Measurements from ENCODE around the gene SCUBE2.

Gene SCUBE2

DNA sequence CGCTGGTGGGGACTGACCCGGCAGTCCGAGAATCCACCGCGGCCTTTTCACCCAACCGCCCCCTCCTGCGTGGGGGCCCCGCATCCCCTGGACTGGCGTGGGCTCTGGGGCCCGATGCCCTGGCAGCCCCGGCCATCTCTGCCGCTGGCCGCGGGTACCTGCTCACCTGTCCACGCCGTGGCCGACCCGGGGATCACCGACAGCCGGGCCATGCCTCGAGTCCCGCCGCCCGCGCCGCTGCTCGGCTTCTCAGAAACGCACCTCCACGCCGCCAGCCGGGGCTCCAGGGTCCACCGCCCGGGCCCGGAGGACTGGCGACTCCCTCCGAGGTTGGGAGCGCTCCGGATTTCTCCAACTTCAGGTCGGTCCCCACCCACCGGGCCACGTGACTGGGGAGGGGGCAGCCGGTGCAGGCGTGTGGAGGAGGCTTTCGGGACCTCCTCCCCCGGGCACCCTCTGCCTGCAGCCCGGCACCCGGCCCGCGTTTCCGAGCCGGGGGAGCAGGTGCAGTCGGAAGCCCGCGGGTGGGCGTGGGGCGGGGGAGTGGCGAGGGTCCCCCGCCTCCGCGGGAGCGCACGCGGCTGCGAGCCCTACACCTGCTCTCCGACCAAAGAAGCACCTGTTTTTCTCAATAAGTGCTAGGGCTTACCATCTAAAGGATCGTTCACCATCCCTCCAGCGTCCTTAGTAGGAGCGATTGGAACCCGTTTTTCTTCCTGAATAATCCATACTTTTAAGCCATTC lies 87.0 kb downstream of the SCUBE2 start:
- Histone ChIP-seq H3K4me3 (IDR thresholded peaks at IDR 0.05; ENCODE audit: insufficient read depth, low read depth, low read length) (no peak overlapping the region), H3K36me3 (ENCODE audit: insufficient read depth) (no peaks in the 10 kb centered on the region), H4K20me1 (ENCODE audit: insufficient read depth) (no peaks in the 10 kb centered on the region), H3K9ac (no peak overlapping the region), H3K27ac (no peak overlapping the region), H3K27me3 (ENCODE audit: insufficient read depth, low read depth) (no peaks in the 10 kb centered on the region), H3K4me1 (ENCODE audit: low read depth, poor library complexity, severe bottlenecking) (no peaks in the 10 kb centered on the region), H3K4me2 (no peak overlapping the region), H3K79me2 (ENCODE audit: insufficient read depth, low read depth) (no peaks in the 10 kb centered on the region), H2AFZ (ENCODE audit: low read depth) (no peak overlapping the region)
- no peak for TF ChIP-seq CTCF (conservative IDR thresholded peaks at IDR 0.05; ENCODE audit: low read depth, low read length)

DNA sequence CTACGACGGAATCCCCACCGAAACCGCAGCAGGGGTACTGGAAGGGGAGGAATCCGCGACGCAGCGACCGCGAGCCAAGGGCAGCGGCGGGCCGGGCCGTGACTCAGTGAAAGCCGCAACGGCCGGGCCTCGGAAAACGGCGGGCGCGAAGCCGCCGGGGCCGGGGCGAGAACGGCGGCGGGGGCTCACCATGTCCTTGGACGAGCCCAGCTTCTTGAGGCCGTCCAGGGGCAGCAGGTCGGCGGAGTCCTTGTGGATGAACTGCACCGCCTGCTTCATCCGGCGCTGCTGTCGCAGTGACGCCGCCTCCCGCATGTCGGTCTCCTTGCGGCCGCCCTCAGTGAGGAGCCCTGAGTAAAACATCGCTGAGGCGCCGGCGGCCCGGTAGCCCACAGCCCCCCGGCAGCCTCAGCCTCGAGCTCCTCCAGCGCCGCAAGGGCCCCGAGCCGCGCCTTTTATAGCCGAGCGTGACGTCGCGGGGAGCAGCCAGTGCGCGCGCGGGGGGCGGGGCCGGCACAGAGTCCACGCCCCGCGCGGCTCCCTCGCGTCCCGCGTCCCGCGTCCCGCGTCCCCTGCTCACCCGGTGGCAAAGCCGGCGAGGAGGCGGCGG lies 87.7 kb downstream of the SCUBE2 start, which contains the start of gene NRIP3:
Gene NRIP3, minus strand, starts transcription at position 429 of the 610 bp plus-strand sequence. Its CDS starts 66 bp downstream, at position 363.
- Histone ChIP-seq H3K9ac (no peak within 1 kb of the TSS), H2AFZ (ENCODE audit: low read depth) (no peak within 1 kb of the TSS), H3K4me2 (no peak within 1 kb of the TSS), H3K4me1 (ENCODE audit: low read depth, poor library complexity, severe bottlenecking) (no peaks in the 10 kb centered on the region), H3K27ac (no peak within 1 kb of the TSS), H3K4me3 (IDR thresholded peaks at IDR 0.05; ENCODE audit: insufficient read depth, low read depth, low read length) (no peak within 1 kb of the TSS), H4K20me1 (ENCODE audit: insufficient read depth) (no peaks in the 10 kb centered on the region), H3K79me2 (ENCODE audit: insufficient read depth, low read depth) (no peaks in the 10 kb centered on the region), H3K27me3 (ENCODE audit: insufficient read depth, low read depth) (no peaks in the 10 kb centered on the region), H3K36me3 (ENCODE audit: insufficient read depth) (no peaks in the 10 kb centered on the region)
- TF ChIP-seq CTCF (conservative IDR thresholded peaks at IDR 0.05; ENCODE audit: low read depth, low read length): no peak

DNA sequence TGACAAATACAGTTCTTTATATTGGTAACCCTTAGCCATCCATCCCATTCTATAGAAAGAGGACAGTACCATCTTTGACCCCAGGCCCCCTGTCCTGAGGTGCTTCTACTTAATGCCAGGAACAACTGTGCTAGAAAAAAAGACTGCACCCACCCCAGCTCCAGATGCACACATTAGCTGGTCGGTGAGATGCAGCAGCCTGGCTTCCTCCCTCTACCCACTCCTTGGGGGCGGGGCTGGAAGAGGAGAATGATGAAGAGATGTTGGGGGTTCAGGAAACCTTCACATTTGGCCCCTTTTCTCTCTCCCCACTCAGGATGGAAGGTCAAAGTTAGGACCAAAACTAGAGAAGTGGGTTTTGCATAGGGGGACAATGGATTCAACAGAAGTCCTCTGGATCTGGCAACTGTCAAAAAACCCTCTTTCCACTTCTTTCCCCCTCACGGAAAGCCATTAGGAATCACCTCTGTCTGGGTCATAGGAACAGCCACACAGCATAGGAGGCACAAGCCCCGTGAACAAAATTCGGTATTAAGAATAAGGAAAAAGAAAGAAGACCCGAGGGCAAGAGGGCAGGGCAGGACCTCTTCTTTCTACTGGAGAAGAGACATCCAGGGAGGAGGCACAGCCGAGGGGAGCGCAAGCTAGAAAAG lies 88.4 kb downstream of the SCUBE2 start:
- H4K20me1 ChIP-seq (ENCODE audit: insufficient read depth): no peaks in the 10 kb centered on the region
- H2AFZ ChIP-seq (ENCODE audit: low read depth): no peak overlapping the region
- H3K27ac ChIP-seq: no peak overlapping the region
- H3K4me3 ChIP-seq (IDR thresholded peaks at IDR 0.05; ENCODE audit: insufficient read depth, low read depth, low read length): no peak overlapping the region
- no peaks in the 10 kb centered on the region for H3K27me3 ChIP-seq (ENCODE audit: insufficient read depth, low read depth)
- no peak overlapping the region for H3K4me2 ChIP-seq
- H3K4me1 ChIP-seq (ENCODE audit: low read depth, poor library complexity, severe bottlenecking): no peaks in the 10 kb centered on the region
- no peak for TF ChIP-seq CTCF (conservative IDR thresholded peaks at IDR 0.05; ENCODE audit: low read depth, low read length)
- no peak overlapping the region for H3K9ac ChIP-seq
- H3K36me3 ChIP-seq (ENCODE audit: insufficient read depth): no peaks in the 10 kb centered on the region
- H3K79me2 ChIP-seq (ENCODE audit: insufficient read depth, low read depth): no peaks in the 10 kb centered on the region

GRCh38 chr11:9001736-9002135 lies 89.7 kb downstream of the SCUBE2 start:
- Histone ChIP-seq H3K27ac (no peak overlapping the region), H4K20me1 (ENCODE audit: insufficient read depth) (no peaks in the 10 kb centered on the region), H2AFZ (ENCODE audit: low read depth) (no peak overlapping the region), H3K4me3 (IDR thresholded peaks at IDR 0.05; ENCODE audit: insufficient read depth, low read depth, low read length) (no peak overlapping the region), H3K9ac (no peak overlapping the region), H3K79me2 (ENCODE audit: insufficient read depth, low read depth) (no peaks in the 10 kb centered on the region), H3K4me2 (no peak overlapping the region), H3K27me3 (ENCODE audit: insufficient read depth, low read depth) (no peaks in the 10 kb centered on the region), H3K4me1 (ENCODE audit: low read depth, poor library complexity, severe bottlenecking) (no peaks in the 10 kb centered on the region), H3K36me3 (ENCODE audit: insufficient read depth) (no peaks in the 10 kb centered on the region)
- no peak for TF ChIP-seq CTCF (conservative IDR thresholded peaks at IDR 0.05; ENCODE audit: low read depth, low read length)

Data from KMS-11 (cell line).